H1 (cell line): ENCODE results near the gene SEZ6. TPM values are rescaled to one million over a fixed set of nuclear protein-coding genes. Genes with fewer than 3 reads are reported as not detected.

Source experiments
- CTCF ChIA-PET: fragments of 300-600 bp; sonication (Branson Sonifier 250); formaldehyde crosslinking; loops from one replicate; lab custom pipeline; 2021; ENCODE audit not compliant: partially characterized antibody; lab: Charles Lee
- POLR2A ChIA-PET: fragments of 300-600 bp; sonication (Branson Sonifier 250); formaldehyde crosslinking; loops from one replicate; lab custom pipeline; 2021; ENCODE audit warnings: inconsistent platforms; ENCODE audit not compliant: partially characterized antibody; lab: Charles Lee
- DNase-seq, 2 experiments: peaks; one replicate each; pipeline versions ENCODE4 v3.0.0 to v3.0.0-alpha.2; 2010 to 2022; ENCODE audit warnings: low spot score in 2 of 2, low read depth in 1 of 2, mixed read lengths in 1 of 2
- FAIRE-seq: peaks from 2 replicates; lab custom pipeline; 2011; peaks lifted over from hg19 to GRCh38; lab: Jason Lieb, UNC
- H2AFZ ChIP-seq: 2 replicates; pipeline ENCODE4 v1.8.1; 2012; ENCODE audit warnings: low read length, inconsistent platforms
- H2AK5ac ChIP-seq: 2 replicates; pipeline ENCODE4 v1.6.1; 2013; ENCODE audit warnings: low read depth, low read length
- H2BK120ac ChIP-seq: replicated peaks from 2 replicates; pipeline ENCODE3; 2013; ENCODE audit warnings: low read depth, low read length, inconsistent platforms
- H2BK12ac ChIP-seq: 2 replicates; pipeline ENCODE4 v1.6.1; 2013; ENCODE audit warnings: low read depth, low read length
- H2BK15ac ChIP-seq: 2 replicates; pipeline ENCODE4 v1.6.1; 2013; ENCODE audit warnings: low read length
- H2BK20ac ChIP-seq: 2 replicates; pipeline ENCODE4 v1.6.1; 2013; ENCODE audit warnings: low read length
- H2BK5ac ChIP-seq: 2 replicates; pipeline ENCODE4 v1.6.1; 2013; ENCODE audit warnings: low read depth, low read length
- H3K14ac ChIP-seq: 2 replicates; pipeline ENCODE4 v1.6.1; 2013; ENCODE audit warnings: inconsistent platforms; ENCODE audit not compliant: insufficient read length
- H3K18ac ChIP-seq: 2 replicates; pipeline ENCODE4 v1.6.1; 2013; ENCODE audit warnings: low read length; ENCODE audit errors: extremely low read depth
- H3K23ac ChIP-seq: 2 replicates; pipeline ENCODE4 v1.6.1; 2013; ENCODE audit warnings: inconsistent platforms; ENCODE audit not compliant: insufficient read length
- H3K23me2 ChIP-seq: 2 replicates; pipeline ENCODE4 v1.6.1; 2013; ENCODE audit warnings: low read depth, low read length
- H3K27ac ChIP-seq: 2 replicates; pipeline ENCODE4 v1.6.1; 2011; ENCODE audit warnings: low read depth, low read length, inconsistent platforms
- H3K27me3 ChIP-seq, 4 experiments: replicated peaks in 1 of 4; 1 replicate in 1 of 4; 2 replicates in 3 of 4; pipeline versions ENCODE4 v1.6.1 to v1.8.1; 2011 to 2013; ENCODE audit warnings: low read length in 3 of 4, mild to moderate bottlenecking in 3 of 4, inconsistent platforms in 2 of 4, mixed read lengths in 2 of 4, moderate library complexity in 1 of 4; ENCODE audit not compliant: control insufficient read depth in 3 of 4, insufficient read depth in 3 of 4; ENCODE audit errors: extremely low read depth in 1 of 4
- H3K36me3 ChIP-seq, 4 experiments: 2 replicates each; pipeline versions ENCODE4 v1.6.1 to v1.8.1; 2011 to 2013; ENCODE audit warnings: mild to moderate bottlenecking in 4 of 4, low read length in 3 of 4, moderate library complexity in 2 of 4, control low read depth in 1 of 4, inconsistent platforms in 1 of 4; ENCODE audit not compliant: insufficient read depth in 4 of 4, control insufficient read depth in 2 of 4
- H3K4ac ChIP-seq: replicated peaks from 2 replicates; pipeline ENCODE3; 2013; ENCODE audit warnings: low read length, low read depth, mixed read lengths, inconsistent platforms; ENCODE audit not compliant: insufficient read length
- H3K4me1 ChIP-seq, 4 experiments: replicated peaks in 1 of 4; 1 replicate in 1 of 4; 2 replicates in 3 of 4; pipeline versions ENCODE4 v1.6.1 to v1.8.1; 2011 to 2013; ENCODE audit warnings: low read length in 3 of 4, inconsistent platforms in 2 of 4, mixed read lengths in 1 of 4; ENCODE audit not compliant: insufficient read depth in 4 of 4, control insufficient read depth in 3 of 4
- H3K4me2 ChIP-seq, 2 experiments: 2 replicates each; pipeline versions ENCODE4 v1.6.1 to v1.8.1; 2011 to 2013; ENCODE audit warnings: low read depth in 2 of 2, low read length in 2 of 2, control low read depth in 1 of 2, inconsistent platforms in 1 of 2, mild to moderate bottlenecking in 1 of 2; ENCODE audit not compliant: insufficient read depth in 1 of 2
- H3K4me3 ChIP-seq, 4 experiments: fragments of 200-600, 300-600 bp in 1 of 4; sonication (generic), shearing (Covaris generic), sonication (Bioruptor Twin) in 1 of 4; 2 replicates each; pipeline versions ENCODE4 v1.5.1 to v1.8.1; 2011 to 2016; ENCODE audit warnings: low read length in 4 of 4, low read depth in 3 of 4, control low read depth in 2 of 4, inconsistent platforms in 2 of 4, mild to moderate bottlenecking in 2 of 4, mixed read lengths in 1 of 4, moderate library complexity in 1 of 4; ENCODE audit not compliant: insufficient read depth in 2 of 4; ENCODE audit errors: extremely low read depth in 1 of 4
- H3K56ac ChIP-seq: replicated peaks from 2 replicates; pipeline ENCODE3; 2013; ENCODE audit warnings: low read depth, mild to moderate bottlenecking, mixed read lengths, low read length, inconsistent platforms; ENCODE audit not compliant: insufficient read length
- H3K79me1 ChIP-seq: 2 replicates; pipeline ENCODE4 v1.6.1; 2013; ENCODE audit warnings: low read depth, low read length, control low read depth
- H3K79me2 ChIP-seq, 2 experiments: 2 replicates each; pipeline versions ENCODE4 v1.6.1 to v1.8.1; 2012 to 2013; ENCODE audit warnings: low read length in 2 of 2, mild to moderate bottlenecking in 2 of 2, inconsistent platforms in 1 of 2; ENCODE audit not compliant: insufficient read depth in 2 of 2, control insufficient read depth in 1 of 2
- H3K9ac ChIP-seq, 4 experiments: replicated peaks in 1 of 4; 1 replicate in 1 of 4; 2 replicates in 3 of 4; pipeline versions ENCODE4 v1.6.1 to v1.8.1; 2011 to 2013; ENCODE audit warnings: low read depth in 3 of 4, low read length in 3 of 4, control low read depth in 2 of 4, mild to moderate bottlenecking in 2 of 4, moderate library complexity in 2 of 4, inconsistent platforms in 1 of 4; ENCODE audit errors: extremely low read depth in 1 of 4
- H3K9me3 ChIP-seq, 2 experiments: 2 replicates each; pipeline versions ENCODE4 v1.6.1 to v1.8.1; 2012 to 2013; ENCODE audit warnings: mild to moderate bottlenecking in 2 of 2, moderate library complexity in 2 of 2, control low read depth in 1 of 2, inconsistent platforms in 1 of 2, low read depth in 1 of 2, low read length in 1 of 2, mixed read lengths in 1 of 2; ENCODE audit not compliant: insufficient read depth in 2 of 2
- H4K20me1 ChIP-seq, 2 experiments: replicated peaks in 1 of 2; 2 replicates each; pipeline versions ENCODE3 to v1.8.1; 2011 to 2013; ENCODE audit warnings: inconsistent platforms in 2 of 2, low read length in 2 of 2, mild to moderate bottlenecking in 1 of 2; ENCODE audit not compliant: insufficient read depth in 2 of 2, control insufficient read depth in 1 of 2
- H4K5ac ChIP-seq: 2 replicates; pipeline ENCODE4 v1.6.1; 2013; ENCODE audit warnings: low read length, low read depth, mixed read lengths, inconsistent platforms; ENCODE audit not compliant: insufficient read length
- H4K8ac ChIP-seq: 2 replicates; pipeline ENCODE4 v1.8.0; 2013; ENCODE audit warnings: mild to moderate bottlenecking, moderate library complexity, low read length, inconsistent platforms; ENCODE audit not compliant: insufficient read depth; ENCODE audit errors: extremely low read depth
- H4K91ac ChIP-seq: replicated peaks from 2 replicates; pipeline ENCODE3; 2013; ENCODE audit warnings: low read length, mixed read lengths, inconsistent platforms; ENCODE audit not compliant: insufficient read length
- CHD2 ChIP-seq: IDR thresholded peaks from 2 replicates; pipeline ENCODE4 v1.6.1; 2012; ENCODE audit warnings: low read length, improper control_type of control experiment
- EGR1 ChIP-seq: IDR thresholded peaks from 2 replicates; pipeline ENCODE4 v1.6.1; 2011; ENCODE audit warnings: low read depth, low read length, borderline replicate concordance
- KDM1A ChIP-seq: fragments of 200-600, 300-600 bp; sonication (generic); IDR thresholded peaks from 2 replicates; pipeline ENCODE4 v1.7.1; 2016; ENCODE audit warnings: mild to moderate bottlenecking, low read length, borderline replicate concordance
- KDM5A ChIP-seq: fragments of 200-600 bp; IDR thresholded peaks from 2 replicates; pipeline ENCODE4 v1.7.1; 2012; ENCODE audit warnings: mild to moderate bottlenecking, low read length, inconsistent platforms, mixed read lengths
- RAD21 ChIP-seq, 2 experiments: IDR thresholded peaks in 1 of 2; conservative IDR thresholded peaks in 1 of 2; 2 replicates each; pipeline ENCODE4 v1.6.1; 2011; ENCODE audit warnings: low read depth in 2 of 2, low read length in 2 of 2, improper control_type of control experiment in 1 of 2, inconsistent platforms in 1 of 2, mild to moderate bottlenecking in 1 of 2, moderate library complexity in 1 of 2
- RFX5 ChIP-seq: IDR thresholded peaks from 2 replicates; pipeline ENCODE4 v1.6.1; 2011; ENCODE audit warnings: low read depth, low read length, improper control_type of control experiment, borderline replicate concordance
- WGBS, 2 experiments: shearing (Covaris generic) in 1 of 2; methylation state at CpG; one replicate each; pipeline versions ENCODE4 v1.1.6 to v1.1.7; 2013 to 2015; ENCODE audit warnings: low lambda C conversion rate in 2 of 2, mixed read lengths in 2 of 2, inconsistent platforms in 1 of 2, low coverage in 1 of 2, missing lambda C conversion rate in 1 of 2; ENCODE audit not compliant: insufficient replicate concordance in 2 of 2, insufficient coverage in 1 of 2, insufficient read length in 1 of 2; ENCODE audit errors: extremely low coverage in 1 of 2, missing lambda C conversion rate in 1 of 2; 5-methylcytosine and 5-hydroxymethylcytosine counted together
- polyA plus RNA-seq, 7 experiments: library from polyadenylated mRNA; depleted of rRNA in 3 of 7; stranded (reverse) in 5 of 7; unstranded in 2 of 7; fragments of >200 nt in 5 of 7; fragments of 200-250 nt in 2 of 7; gene quantifications; 1 replicate in 5 of 7; 2 replicates in 1 of 7; 4 replicates in 1 of 7; pipeline versions ENCODE4 v1.2.1 to v1.2.3, GENCODE V29; 2011 to 2013; ENCODE audit warnings: missing spikeins in 2 of 7, mixed read lengths in 2 of 7
- total RNA-seq: library from RNA; stranded (reverse); fragmentation: NEBNext Ultra II Directional; extraction: Animal tissue kit (Norgen Biotek cat#: 25700); gene quantifications from 2 replicates; pipeline ENCODE4 v1.2.1, GENCODE V29; 2021
- TF ChIP-seq, protein P1 (sequence below): IDR thresholded peaks from 2 replicates; pipeline ENCODE4 v1.6.1; 2012; ENCODE audit warnings: low read length, inconsistent platforms

The SEZ6 gene
- total and polyA plus RNA-seq, 2 of the 8 experiments (the other 6 are each of a cell fraction or from before 2014, with no cell fraction given): 6.9 to 16.1 TPM

DNA sequence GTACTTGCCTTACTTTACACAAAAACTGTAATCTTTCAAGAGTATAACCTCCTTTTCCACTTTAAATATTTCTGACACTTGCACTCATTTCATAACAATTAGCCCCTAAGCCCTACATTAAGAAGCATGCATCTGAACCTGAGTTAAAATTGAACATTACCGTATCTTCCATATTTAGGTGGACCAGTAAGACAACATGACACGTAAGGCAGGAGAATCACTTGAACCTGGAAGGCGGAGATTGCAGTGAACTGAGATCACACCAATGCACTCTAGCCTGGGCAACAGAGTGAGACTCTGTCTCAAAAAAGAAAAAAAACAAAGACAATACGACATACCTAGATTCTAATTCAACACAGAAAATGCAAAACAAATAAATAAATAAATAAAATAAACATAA, 61.5 kb downstream of the SEZ6 start:
- H3K79me1 ChIP-seq: peaks cover 6% of the 10 kb centered on the region
- no peak overlapping the region for H2BK120ac ChIP-seq
- ChIA-PET CTCF (interaction anchor here (1.2 to 1.8 kb wide), 3 partner anchors 10 to 42 kb away, joined by 3 to 10 read pairs (median 6); partner anchors contain the start of gene DHRS13), POLR2A (interaction anchor here (0.9 to 6.3 kb wide), 4 partner anchors 9 to 219 kb away, joined by 3 to 73 read pairs (median 4); no protein-coding TSS in a partner anchor)
- peaks cover 15 to 18% of the 10 kb centered on the region in 2 experiments for H4K20me1 ChIP-seq
- H3K4ac ChIP-seq: no peak overlapping the region
- H3K56ac ChIP-seq: no peak overlapping the region
- H3K23ac ChIP-seq: no peak overlapping the region
- H2BK12ac ChIP-seq: no peak overlapping the region
- no peak overlapping the region for H3K4me3 ChIP-seq
- peaks cover 70 to 100% of the 10 kb centered on the region in 2 experiments for H3K79me2 ChIP-seq
- no peak overlapping the region for H3K9ac ChIP-seq
- no peak overlapping the region for H4K8ac ChIP-seq
- H3K23me2 ChIP-seq: no peaks in the 10 kb centered on the region; the same call in 1 of the 2 replicates
- no peak overlapping the region for H2AK5ac ChIP-seq
- H3K27me3 ChIP-seq: no peaks in the 10 kb centered on the region
- H3K18ac ChIP-seq: no peak overlapping the region
- DNase-seq (no peak), FAIRE-seq (no peak)
- H2AFZ ChIP-seq: no peak overlapping the region
- H2BK20ac ChIP-seq: no peak overlapping the region
- H3K4me1 ChIP-seq: peaks cover 2 to 11% (median 10%) of the 10 kb centered on the region in 4 experiments; a peak in 5 of 7 replicates
- no peak overlapping the region for H3K27ac ChIP-seq
- no peak overlapping the region for H3K4me2 ChIP-seq
- H3K14ac ChIP-seq: no peak overlapping the region
- WGBS, 2 experiments: 91% methylated on average over 4 of the region's 4 CpGs; no CpG with 5 or more reads in 1 of the 2 experiments
- H2BK15ac ChIP-seq: no peak overlapping the region
- no peak overlapping the region for H2BK5ac ChIP-seq
- H3K36me3 ChIP-seq: peaks cover 0 to 29% (median 4%) of the 10 kb centered on the region in 4 experiments; a peak in 4 of 8 replicates
- H3K9me3 ChIP-seq: no peaks in the 10 kb centered on the region
- H4K91ac ChIP-seq: no peak overlapping the region
- no peak overlapping the region for H4K5ac ChIP-seq
- no peak for TF ChIP-seq RFX5
- TF ChIP-seq EGR1: no peak
- no peak for TF ChIP-seq RAD21 (IDR thresholded peaks at IDR 0.05 in 1 of 2, conservative IDR thresholded peaks at IDR 0.05 in 1 of 2; ENCODE audit: low read depth in 2 of 2, low read length in 2 of 2)
- TF ChIP-seq, protein P1, sequence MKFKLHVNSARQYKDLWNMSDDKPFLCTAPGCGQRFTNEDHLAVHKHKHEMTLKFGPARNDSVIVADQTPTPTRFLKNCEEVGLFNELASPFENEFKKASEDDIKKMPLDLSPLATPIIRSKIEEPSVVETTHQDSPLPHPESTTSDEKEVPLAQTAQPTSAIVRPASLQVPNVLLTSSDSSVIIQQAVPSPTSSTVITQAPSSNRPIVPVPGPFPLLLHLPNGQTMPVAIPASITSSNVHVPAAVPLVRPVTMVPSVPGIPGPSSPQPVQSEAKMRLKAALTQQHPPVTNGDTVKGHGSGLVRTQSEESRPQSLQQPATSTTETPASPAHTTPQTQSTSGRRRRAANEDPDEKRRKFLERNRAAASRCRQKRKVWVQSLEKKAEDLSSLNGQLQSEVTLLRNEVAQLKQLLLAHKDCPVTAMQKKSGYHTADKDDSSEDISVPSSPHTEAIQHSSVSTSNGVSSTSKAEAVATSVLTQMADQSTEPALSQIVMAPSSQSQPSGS: no peak
- no peak for TF ChIP-seq CHD2
- TF ChIP-seq KDM5A: no peak
- no peak for TF ChIP-seq KDM1A
